ENCODE results near the gene MYOT. TPM values are rescaled to one million over a fixed set of nuclear protein-coding genes. Genes with fewer than 3 reads are reported as not detected.

The MYOT gene
- polyA plus RNA-seq, 3 donors = not detected

- H3K27ac Mint-ChIP-seq = no peak overlapping the region
- H3K4me3 Mint-ChIP-seq = no peak overlapping the region
- H3K9ac ChIP-seq (ENCODE audit: insufficient read depth, low read length, poor library complexity, severe bottlenecking) = no peak overlapping the region
- H3K27me3 ChIP-seq (ENCODE audit: control insufficient read depth in 2 of 2, insufficient read depth in 2 of 2, low read length in 2 of 2) = no peaks in the 10 kb centered on the region
- no peak overlapping the region for H3K27ac ChIP-seq (ENCODE audit: low read depth in 1 of 2, low read length in 2 of 2)
- H3K27me3 Mint-ChIP-seq (ENCODE audit: low read depth in 3 of 3) = peaks cover 0 to 1% (median 0%) of the 10 kb centered on the region in 3 donors
- no peak for TF ChIP-seq CTCF (IDR thresholded peaks at IDR 0.05)
- H3K4me2 ChIP-seq (replicated peaks; ENCODE audit: extremely low read depth, low read length, poor library complexity, severe bottlenecking) = no peak overlapping the region
- H3K4me1 Mint-ChIP-seq = no peaks in the 10 kb centered on the region
- H2AFZ ChIP-seq (ENCODE audit: insufficient read depth, low read depth, low read length, poor library complexity, severe bottlenecking) = no peak overlapping the region
- H3K4me1 ChIP-seq (ENCODE audit: control insufficient read depth in 1 of 2, insufficient read depth in 2 of 2, low read length in 2 of 2) = no peaks in the 10 kb centered on the region
- DNase-seq = no peak
- no peak overlapping the region for H3K4me3 ChIP-seq (replicated peaks in 1 of 3; ENCODE audit: low read depth in 2 of 3, low read length in 3 of 3)
- no peaks in the 10 kb centered on the region for H3K36me3 Mint-ChIP-seq
- no peaks in the 10 kb centered on the region for H3K9me3 ChIP-seq (replicated peaks in 1 of 2; ENCODE audit: control insufficient read depth in 1 of 2, insufficient read depth in 1 of 2, low read length in 2 of 2)
- 100% methylated on average over 1 of the region's 1 CpG for WGBS (ENCODE audit: insufficient coverage)
- H3K36me3 ChIP-seq (replicated peaks in 1 of 2; ENCODE audit: control insufficient read depth in 1 of 2, insufficient read depth in 2 of 2, low read length in 2 of 2) = no peaks in the 10 kb centered on the region
- H3K79me2 ChIP-seq (ENCODE audit: insufficient read depth, low read length) = no peaks in the 10 kb centered on the region
- H3K9me3 Mint-ChIP-seq = peaks cover 3 to 10% (median 6%) of the 10 kb centered on the region in 7 donors
- intact Hi-C loops (cut with micrococcal nuclease) = no loop called here
- no peaks in the 10 kb centered on the region for H4K20me1 ChIP-seq (ENCODE audit: insufficient read depth, low read length)
Measured at GRCh38 chr5:137825165-137825564, 42.5 kb upstream of the MYOT start.

GRCh38 chr5:137826067-137826466 is 41.6 kb upstream of the MYOT start:
- H3K27me3 Mint-ChIP-seq (ENCODE audit: low read depth in 3 of 3) = peaks cover 0 to 1% (median 0%) of the 10 kb centered on the region in 3 donors

More at GRCh38 chr5:137826067-137826466, 41.6 kb upstream of the MYOT start:
- Histone ChIP-seq H3K4me3 (replicated peaks in 1 of 3; ENCODE audit: low read depth in 2 of 3, low read length in 3 of 3) (no peak overlapping the region), H3K27ac (ENCODE audit: low read depth in 1 of 2, low read length in 2 of 2) (no peak overlapping the region), H3K9me3 (replicated peaks in 1 of 2; ENCODE audit: control insufficient read depth in 1 of 2, insufficient read depth in 1 of 2, low read length in 2 of 2) (no peaks in the 10 kb centered on the region), H3K36me3 (replicated peaks in 1 of 2; ENCODE audit: control insufficient read depth in 1 of 2, insufficient read depth in 2 of 2, low read length in 2 of 2) (no peaks in the 10 kb centered on the region), H3K27me3 (ENCODE audit: control insufficient read depth in 2 of 2, insufficient read depth in 2 of 2, low read length in 2 of 2) (no peaks in the 10 kb centered on the region), H4K20me1 (ENCODE audit: insufficient read depth, low read length) (no peaks in the 10 kb centered on the region), H3K9ac (ENCODE audit: insufficient read depth, low read length, poor library complexity, severe bottlenecking) (no peak overlapping the region), H2AFZ (ENCODE audit: insufficient read depth, low read depth, low read length, poor library complexity, severe bottlenecking) (no peak overlapping the region), H3K79me2 (ENCODE audit: insufficient read depth, low read length) (no peaks in the 10 kb centered on the region), H3K4me2 (replicated peaks; ENCODE audit: extremely low read depth, low read length, poor library complexity, severe bottlenecking) (no peak overlapping the region), H3K4me1 (ENCODE audit: control insufficient read depth in 1 of 2, insufficient read depth in 2 of 2, low read length in 2 of 2) (no peaks in the 10 kb centered on the region)
- TF ChIP-seq CTCF (IDR thresholded peaks at IDR 0.05) = no peak
- no peaks in the 10 kb centered on the region for H3K36me3 Mint-ChIP-seq
- no peak overlapping the region for H3K4me3 Mint-ChIP-seq
- H3K4me1 Mint-ChIP-seq = no peaks in the 10 kb centered on the region
- peak overlapping the region in 1 of 7 donors; percentile 10 for H3K27ac Mint-ChIP-seq
- H3K9me3 Mint-ChIP-seq = peaks cover 3 to 10% (median 6%) of the 10 kb centered on the region in 7 donors
- DNase-seq = no peak
- intact Hi-C loops (cut with micrococcal nuclease) = no loop called here

All from CD14-positive monocyte (primary cell).